Mammary epithelial cell (primary cell): ENCODE measurements around the gene ATG7.

Experiments
- EZH2 ChIP-seq: IDR thresholded peaks from 2 replicates; pipeline ENCODE4 v1.6.1; 2012; ENCODE audit warnings: low read length, inconsistent platforms, borderline replicate concordance
- TF ChIP-seq, protein P1 (sequence below), 2 donors: IDR thresholded peaks in 1 of 2; conservative IDR thresholded peaks in 1 of 2; 2 replicates each; pipeline ENCODE4 v1.5.1; 2011 to 2012; ENCODE audit warnings: inconsistent platforms in 2 of 2, low read length in 2 of 2, mild to moderate bottlenecking in 2 of 2, control low read depth in 1 of 2, low read depth in 1 of 2; ENCODE audit not compliant: insufficient read depth in 1 of 2; ENCODE audit errors: extremely low read depth in 1 of 2

DNA sequence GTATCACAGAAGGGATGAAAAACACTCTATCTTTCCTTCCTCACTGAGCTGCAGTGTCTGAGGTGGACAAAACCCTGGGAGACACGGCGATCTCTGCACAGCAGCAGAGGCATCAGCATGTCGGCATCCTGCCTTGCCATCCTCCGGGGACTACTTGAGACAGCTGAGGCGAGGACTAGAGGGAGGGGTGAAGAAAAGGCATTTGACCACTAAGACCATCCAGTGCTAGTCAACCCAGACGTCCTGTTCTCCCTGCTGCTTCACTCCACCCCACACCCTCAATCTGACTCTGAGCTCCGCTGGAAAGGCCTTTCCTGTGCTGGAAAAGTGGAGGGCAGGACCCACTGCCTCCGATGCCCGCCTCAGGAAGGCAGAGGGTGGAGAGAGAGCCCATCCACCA is 304.3 kb downstream of the ATG7 start:
- TF ChIP-seq, protein P1, sequence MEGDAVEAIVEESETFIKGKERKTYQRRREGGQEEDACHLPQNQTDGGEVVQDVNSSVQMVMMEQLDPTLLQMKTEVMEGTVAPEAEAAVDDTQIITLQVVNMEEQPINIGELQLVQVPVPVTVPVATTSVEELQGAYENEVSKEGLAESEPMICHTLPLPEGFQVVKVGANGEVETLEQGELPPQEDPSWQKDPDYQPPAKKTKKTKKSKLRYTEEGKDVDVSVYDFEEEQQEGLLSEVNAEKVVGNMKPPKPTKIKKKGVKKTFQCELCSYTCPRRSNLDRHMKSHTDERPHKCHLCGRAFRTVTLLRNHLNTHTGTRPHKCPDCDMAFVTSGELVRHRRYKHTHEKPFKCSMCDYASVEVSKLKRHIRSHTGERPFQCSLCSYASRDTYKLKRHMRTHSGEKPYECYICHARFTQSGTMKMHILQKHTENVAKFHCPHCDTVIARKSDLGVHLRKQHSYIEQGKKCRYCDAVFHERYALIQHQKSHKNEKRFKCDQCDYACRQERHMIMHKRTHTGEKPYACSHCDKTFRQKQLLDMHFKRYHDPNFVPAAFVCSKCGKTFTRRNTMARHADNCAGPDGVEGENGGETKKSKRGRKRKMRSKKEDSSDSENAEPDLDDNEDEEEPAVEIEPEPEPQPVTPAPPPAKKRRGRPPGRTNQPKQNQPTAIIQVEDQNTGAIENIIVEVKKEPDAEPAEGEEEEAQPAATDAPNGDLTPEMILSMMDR (conservative IDR thresholded peaks at IDR 0.05 in 1 of 2, IDR thresholded peaks at IDR 0.05 in 1 of 2; ENCODE audit: extremely low read depth in 1 of 2, insufficient read depth in 1 of 2, low read depth in 1 of 2, low read length in 2 of 2): no peak
- TF ChIP-seq EZH2: no peak
